A172 (cell line): ENCODE data around the gene CCT6B. TPM values are rescaled to one million over a fixed set of nuclear protein-coding genes. Genes with fewer than 3 reads are reported as not detected.
"Not testable (repeated sequence)": the region's sequence is repeated elsewhere in the genome, so short reads cannot be mapped to it uniquely, and the experiment has no call there.

Experiments
- DNase-seq: peaks from one replicate; pipeline ENCODE4 v3.0.0-alpha.2; 2015; ENCODE audit warnings: low spot score
- total RNA-seq: library from RNA; depleted of rRNA; stranded (reverse); fragments of >200 nt; shearing (Covaris generic); gene quantifications from 2 replicates; pipeline ENCODE4 v1.2.3, GENCODE V29; 2014; rRNA removed

Gene CCT6B, protein sequence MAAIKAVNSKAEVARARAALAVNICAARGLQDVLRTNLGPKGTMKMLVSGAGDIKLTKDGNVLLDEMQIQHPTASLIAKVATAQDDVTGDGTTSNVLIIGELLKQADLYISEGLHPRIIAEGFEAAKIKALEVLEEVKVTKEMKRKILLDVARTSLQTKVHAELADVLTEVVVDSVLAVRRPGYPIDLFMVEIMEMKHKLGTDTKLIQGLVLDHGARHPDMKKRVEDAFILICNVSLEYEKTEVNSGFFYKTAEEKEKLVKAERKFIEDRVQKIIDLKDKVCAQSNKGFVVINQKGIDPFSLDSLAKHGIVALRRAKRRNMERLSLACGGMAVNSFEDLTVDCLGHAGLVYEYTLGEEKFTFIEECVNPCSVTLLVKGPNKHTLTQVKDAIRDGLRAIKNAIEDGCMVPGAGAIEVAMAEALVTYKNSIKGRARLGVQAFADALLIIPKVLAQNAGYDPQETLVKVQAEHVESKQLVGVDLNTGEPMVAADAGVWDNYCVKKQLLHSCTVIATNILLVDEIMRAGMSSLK
- total RNA-seq: 4.5 and 5.0 TPM in 2 replicates

DNA sequence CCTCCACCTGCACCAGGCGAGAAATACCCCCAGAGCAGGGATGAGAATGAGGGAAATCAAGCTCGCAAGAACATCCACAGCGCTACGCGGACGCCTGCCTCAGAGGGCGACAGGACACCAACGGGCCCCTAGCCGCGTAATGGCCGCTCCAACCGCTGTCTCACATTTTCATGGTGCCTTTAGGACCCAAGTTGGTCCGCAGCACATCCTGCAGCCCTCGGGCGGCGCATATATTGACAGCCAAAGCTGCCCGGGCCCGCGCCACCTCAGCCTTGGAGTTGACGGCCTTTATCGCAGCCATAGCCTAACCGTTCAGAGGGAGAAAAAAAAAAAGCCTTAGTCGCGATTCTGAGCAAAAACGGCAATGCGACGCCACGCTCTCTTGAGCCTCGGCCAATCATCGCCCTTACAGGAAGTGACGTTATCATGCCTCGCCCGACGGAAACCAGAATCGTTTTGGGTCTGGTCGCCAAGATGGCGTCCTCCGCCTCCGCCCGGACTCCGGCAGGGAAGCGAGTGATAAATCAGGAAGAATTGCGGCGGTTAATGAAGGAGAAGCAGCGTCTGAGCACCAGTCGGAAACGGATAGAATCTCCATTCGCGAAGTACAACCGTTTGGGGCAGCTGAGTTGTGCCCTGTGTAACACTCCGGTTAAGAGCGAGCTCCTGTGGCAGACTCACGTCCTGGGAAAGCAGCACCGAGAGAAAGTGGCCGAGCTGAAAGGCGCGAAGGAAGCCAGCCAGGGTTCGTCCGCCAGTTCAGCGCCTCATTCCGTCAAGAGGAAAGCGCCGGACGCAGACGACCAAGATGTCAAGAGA lies at the start of gene CCT6B, which contains the start of gene ZNF830:
Gene CCT6B, minus strand, starts transcription at position 368 of the 819 bp plus-strand sequence. Its CDS starts 67 bp downstream, at position 301.
Gene ZNF830, plus strand, starts transcription at position 448 of the 819 bp plus-strand sequence. Its CDS starts 27 bp downstream, at position 475.
- DNase-seq: peak; percentile 92

DNA sequence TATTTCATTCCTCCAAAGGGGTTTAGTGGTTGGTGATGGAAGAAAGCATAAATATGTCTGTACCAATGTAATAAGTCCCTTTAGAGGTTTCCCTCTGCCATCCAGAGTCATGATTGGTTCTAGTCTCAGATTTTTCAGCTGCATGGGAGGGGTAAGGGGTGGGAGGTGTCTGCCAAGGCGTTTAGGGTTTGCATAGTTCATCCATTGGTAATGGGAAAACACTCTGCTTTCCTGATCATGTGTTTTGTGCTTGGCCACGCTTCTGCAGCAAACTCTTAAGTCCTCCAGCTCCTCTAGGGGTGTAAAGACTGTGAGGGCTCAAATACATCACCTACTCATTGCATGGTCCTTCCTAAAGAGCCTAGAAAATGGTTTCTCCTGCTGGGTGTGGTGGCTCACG lies 48.8 kb upstream of the CCT6B start:
- no peak for DNase-seq

DNA sequence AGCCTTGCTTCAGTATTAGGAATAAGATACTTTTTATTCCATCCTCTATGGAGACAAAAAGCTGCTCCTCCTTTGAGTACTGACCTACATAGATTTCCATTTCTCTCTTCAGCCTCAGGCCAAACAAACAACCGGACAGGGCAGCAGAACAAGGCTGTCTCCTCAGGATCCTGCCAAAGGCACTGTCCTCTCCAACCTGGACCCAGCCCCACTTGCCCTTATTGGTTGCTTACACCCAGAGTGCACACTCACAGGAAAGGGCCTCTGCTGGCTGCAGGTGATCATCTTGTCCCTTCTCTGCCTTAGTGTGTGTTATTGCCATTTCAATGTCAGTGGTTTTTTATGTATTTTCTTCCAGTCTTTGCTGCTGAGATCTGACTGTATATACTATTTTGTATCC lies 45.7 kb upstream of the CCT6B start:
- no peak for DNase-seq

DNA sequence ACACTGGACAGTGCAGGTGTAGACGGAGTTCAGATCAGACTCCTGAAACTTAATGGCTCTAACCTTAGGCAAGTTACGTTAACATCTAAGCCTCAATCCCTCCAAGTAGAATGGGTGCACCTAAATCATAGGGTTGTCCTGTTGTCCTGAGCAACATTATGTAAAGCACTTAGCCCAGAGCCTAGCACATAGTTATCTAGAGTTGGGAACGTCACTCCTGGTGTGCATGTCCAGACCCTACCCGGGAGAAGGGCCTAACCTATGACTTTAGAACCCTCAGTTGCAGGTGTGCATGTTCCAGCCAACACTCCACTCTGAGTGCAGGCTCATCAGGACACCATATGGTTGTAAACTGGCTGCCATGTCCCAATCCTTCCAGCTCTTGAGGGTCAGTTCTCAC lies 45.1 kb upstream of the CCT6B start:
- DNase-seq: no peak

DNA sequence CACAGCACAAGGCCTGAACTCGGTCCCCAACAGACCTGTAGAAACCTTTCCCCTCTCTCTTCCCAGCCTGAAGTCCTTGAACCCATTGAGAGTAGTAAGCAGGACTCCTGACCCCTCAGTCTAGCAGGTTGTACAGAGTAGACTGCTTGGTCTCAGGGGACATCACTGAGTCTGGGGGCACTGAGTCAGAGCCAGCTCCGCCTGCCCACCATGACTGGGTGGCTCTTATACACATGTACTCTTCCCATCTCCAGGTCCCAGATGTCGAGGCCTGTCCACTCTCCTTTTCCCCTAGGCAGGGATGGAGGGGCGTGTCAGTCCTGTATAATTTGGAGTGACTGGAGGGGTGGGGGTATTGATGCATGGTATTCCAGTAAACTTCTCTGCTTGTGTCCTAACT lies 42.5 kb upstream of the CCT6B start:
- no peak for DNase-seq

DNA sequence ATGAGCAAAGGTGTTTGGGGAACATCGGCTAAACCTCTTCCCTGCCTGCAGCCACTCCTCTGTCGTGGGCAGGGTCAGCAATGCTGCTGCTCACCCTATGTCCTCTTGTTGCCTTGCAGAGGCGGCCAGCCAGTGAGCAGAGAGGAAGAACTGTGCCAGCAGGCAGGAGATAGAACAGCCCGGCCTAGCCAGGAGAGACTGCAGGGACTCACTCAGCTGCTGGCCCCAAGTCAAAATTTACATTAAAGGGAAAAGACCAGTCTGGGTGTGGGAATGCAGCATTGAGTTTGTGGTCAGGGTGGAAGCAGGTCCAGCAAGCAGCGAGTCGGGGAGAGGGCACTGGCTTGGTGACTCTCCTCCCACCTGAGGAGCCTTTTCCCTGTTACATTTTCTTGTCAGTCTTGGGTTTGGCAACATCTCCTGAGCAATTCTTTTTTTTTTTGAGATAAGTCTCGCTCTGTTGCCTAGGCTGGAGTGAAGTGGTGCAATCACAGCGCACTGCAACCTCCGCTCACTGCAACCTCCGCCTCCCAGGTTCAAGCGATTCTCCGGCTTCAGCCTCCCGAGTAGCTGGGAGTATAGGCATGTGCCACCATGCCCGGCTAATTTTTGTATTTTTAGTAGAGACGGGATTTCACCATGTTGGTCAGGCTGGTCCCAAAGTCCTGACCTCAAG lies 41.8 kb upstream of the CCT6B start:
- DNase-seq: peak; percentile 69

DNA sequence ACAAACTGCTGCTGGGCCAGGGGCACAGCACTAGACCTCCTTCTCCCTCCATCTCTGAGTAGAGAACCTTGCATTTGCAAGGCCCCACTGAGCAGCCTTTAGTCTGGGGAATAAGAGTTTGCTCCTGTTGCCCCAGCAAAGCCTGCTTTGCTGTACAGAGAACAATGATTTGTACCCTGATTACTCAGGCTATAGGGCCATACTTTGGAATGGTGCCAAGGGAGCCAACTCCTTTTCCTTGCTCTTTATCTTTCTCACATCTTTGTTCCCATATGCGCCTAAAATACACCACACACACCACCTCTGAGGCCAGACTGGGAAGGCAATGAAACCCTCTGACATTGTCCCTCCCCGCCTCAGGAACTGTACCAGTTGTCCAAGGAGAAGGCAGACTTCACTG lies 40.3 kb upstream of the CCT6B start:
- no peak for DNase-seq

DNA sequence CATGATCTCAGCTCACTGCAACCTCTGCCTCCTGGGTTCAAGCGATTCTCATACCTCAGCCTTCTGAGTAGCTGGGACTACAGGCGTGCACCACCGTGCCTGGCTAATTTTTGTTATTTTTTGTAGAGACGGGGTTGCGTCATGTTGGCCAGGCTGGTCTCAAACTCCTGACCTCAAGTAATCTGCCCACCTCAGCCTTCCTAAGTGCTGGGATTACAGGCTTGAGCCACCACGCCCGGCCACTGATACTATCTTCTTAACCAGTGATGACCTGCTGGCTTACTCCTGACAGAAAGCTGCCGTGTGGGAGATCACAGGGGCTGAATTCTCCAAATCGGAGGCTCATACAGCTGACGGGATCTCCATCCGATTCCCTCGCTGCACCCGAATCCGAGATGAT lies 39.7 kb upstream of the CCT6B start:
- DNase-seq: not testable (repeated sequence)

DNA sequence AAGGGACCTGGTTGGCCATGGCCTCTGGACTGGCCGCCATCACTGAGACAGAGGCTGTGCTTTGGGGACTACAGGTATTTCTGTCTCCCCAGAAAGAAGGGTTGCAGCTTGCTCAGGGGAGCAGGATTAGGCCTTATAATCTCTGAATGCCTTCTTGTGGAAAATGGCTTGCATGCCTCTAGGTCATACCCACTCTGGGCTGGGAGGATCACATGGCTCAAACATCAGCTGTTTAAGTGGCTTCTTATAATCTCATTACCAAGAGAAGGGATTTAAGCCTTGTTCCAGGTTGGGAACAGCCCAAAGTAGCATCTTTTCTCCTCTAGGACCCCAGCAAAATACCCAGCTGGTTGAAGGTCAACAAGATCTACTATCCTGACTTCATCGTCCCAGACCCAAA lies 38.2 kb upstream of the CCT6B start:
- no peak for DNase-seq

DNA sequence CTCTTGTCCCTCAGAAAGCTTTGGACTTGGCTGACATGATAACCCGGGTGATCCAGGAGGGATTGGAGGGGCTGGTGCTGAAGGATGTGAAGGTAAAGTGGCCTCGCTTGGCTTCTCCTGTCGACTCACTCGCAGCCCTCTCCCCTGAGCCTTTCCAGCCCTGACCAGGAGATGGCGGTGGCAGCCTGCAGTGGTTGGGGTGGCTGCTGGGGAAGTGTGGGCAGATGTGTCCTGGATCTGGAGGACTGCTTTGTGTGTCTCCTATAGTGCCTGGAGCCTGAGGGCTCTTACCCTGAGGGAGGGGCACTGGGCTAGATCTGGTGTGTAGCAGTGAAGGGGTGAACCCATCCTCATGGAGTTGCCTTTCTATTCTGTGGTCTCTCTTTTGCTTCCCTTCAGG lies 36.9 kb upstream of the CCT6B start:
- peak; percentile 54 for DNase-seq

DNA sequence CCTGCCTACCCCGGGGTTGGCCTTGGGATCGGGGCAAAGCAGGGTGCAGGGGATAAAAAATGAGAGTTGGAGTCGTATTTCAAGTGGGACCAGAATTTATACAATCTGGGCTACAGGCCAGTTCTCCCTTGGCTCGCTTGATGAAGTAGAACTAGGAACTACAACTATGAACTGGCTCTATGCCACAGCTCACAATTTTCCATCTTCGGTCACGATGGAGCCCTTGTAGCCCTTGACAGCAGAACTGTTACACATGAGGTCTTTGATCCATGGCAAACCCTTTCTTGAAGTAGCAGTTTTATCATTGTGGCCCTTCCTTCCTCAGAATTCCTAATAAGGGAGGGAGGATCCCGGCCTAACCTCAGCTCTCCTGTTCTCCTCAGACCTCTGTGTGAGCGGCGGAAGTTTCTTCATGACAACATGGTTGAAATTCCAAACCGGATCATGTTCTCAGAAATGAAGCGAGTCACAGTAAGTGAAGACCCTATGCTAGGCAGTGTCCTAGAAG lies 36.1 kb upstream of the CCT6B start:
- no peak for DNase-seq

DNA sequence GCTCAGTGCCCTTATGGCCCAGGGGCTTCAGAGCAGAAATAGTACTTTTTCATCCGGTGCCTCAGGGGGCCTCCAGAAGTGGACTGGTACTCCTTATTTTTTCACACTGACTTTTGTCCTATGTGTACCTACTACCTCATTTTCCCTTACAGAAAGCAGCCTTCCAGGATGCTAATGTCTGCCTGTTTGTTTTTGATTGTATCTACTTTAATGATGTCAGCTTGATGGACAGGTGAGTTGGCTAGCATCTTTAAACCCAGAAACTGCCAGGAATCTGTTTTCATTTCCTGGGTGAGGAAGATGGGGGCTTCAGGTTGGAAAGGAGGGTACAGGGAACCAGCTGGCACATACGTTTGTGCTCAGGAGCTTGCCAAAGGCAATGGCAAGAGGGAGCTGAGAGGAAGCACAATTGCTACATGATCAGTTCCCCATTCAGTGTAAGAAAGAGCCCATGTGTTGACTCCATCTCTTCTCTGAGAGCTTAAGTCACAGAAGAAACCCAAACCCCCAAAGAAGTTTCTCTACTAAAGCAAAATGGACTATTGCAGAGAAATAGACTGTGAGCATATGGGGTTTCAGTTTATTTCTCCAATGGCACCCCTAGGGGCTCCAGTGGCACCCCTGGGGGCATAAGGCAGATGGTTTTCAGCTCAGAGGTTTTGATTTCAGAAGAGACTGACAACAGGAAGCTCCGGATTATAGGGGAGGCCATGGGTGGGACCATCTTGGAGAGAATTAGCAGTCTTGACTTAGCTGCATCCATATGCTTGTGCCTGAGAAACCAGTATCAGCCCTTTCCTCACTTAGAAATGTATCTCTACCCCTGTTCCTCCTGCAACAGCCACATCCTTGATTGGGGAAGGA lies 35.4 kb upstream of the CCT6B start:
- no peak for DNase-seq

DNA sequence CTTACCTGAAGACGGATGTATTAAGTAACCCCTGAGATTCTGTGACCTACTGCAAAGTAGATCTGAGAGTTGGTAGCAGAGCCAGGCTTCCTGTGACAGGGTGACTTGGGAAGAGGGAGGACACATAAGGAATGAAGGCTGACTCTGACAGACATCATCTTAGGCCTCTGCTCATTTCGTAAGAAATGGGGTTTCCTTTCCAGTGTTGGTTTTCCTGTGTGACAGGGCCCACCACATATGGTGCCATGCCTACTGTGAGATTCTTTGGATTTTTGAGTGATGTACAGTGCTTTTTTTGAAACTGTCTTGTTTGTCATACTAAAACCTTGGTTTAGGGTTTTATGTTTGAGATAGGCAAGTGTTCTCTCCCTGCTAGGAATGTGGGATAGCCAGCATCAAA lies 31.8 kb upstream of the CCT6B start:
- DNase-seq: no peak

DNA sequence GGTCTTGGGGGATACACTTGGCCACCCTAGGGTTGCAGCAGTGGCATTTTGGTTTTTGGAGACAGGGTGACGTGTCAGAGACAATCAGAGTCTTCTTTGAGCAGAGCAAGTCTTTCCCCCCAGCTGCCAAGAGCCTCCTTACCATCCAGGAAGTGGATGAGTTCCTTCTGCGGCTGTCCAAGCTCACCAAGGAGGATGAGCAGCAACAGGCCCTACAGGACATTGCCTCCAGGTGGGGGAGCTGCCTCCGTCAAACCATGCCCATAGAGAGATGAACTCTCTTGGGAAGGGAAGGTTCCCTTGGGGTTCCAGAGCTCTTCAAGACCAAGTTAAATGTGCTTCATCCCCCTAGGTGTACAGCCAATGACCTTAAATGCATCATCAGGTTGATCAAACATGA lies 30.3 kb upstream of the CCT6B start:
- DNase-seq: no peak

DNA sequence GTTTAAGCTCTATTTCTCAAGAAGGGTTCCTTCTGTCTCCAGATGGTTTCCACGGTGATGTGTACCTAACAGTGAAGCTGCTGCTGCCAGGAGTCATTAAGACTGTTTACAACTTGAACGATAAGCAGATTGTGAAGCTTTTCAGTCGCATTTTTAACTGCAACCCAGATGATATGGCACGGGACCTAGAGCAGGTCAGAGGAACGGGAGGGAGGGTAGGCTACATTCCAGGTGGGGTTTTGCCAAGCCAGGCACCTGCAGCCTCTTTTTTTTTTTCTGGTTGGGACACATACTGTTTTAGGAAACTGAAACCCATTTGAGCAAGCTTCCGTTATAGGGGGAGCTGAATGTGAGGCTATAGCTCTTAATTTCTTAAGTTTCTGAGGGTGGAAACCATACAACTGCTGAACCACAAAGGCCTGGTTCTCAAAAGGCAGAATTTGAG lies 29.7 kb upstream of the CCT6B start:
- no peak for DNase-seq

DNA sequence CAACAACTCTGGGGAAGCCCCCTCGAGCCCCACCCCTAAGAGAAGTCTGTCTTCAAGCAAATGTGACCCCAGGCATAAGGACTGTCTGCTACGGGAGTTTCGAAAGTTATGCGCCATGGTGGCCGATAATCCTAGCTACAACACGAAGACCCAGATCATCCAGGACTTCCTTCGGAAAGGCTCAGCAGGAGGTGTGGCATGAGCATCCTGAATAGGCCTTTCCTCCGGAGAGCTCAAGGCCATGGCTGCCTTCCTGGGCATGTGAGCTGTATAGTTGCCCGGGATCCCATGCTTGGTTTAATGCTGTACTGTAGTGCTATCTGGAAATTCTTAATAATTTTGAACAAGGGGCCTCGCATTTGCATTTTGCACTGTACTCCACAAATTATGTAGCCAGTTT lies 28.2 kb upstream of the CCT6B start:
- DNase-seq: no peak

DNA sequence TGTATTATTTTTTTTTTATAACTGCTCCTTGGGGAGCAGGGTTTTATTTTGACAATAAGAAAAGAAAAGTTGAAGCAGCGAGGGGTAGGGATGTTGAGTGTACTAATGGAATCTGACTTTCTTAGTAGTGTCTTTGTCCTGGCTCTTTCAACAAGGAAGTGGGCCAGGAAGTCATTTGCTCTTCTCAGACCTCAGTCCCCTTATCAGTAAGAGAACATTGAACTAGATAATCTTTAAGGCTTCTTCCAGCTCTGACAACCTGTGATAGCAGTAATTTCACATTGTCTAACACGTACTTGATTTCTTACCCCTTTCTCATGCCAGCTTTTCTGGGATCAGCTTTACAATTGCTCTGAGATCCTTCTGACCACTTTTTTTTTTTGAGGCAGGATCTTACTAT lies 27.4 kb upstream of the CCT6B start:
- no peak for DNase-seq

DNA sequence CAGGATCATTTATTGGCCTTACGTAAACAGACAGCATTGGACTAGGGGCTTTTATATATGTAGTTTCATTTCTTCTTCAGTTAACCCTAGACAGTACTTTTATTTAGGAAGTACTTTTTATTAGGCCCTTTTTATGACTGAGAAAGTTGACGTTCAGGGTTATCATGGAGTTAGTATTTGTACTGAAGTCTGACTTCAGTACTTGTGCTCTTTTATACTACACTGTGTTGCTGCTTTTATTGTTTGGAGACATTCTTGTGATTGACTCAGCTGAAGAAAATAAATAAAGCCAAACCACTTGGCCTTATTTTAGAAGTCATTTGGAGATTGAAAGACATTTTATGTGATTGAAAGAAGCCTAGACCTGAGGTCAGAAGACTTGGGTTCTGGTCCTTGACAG lies 26.0 kb upstream of the CCT6B start:
- no peak for DNase-seq

DNA sequence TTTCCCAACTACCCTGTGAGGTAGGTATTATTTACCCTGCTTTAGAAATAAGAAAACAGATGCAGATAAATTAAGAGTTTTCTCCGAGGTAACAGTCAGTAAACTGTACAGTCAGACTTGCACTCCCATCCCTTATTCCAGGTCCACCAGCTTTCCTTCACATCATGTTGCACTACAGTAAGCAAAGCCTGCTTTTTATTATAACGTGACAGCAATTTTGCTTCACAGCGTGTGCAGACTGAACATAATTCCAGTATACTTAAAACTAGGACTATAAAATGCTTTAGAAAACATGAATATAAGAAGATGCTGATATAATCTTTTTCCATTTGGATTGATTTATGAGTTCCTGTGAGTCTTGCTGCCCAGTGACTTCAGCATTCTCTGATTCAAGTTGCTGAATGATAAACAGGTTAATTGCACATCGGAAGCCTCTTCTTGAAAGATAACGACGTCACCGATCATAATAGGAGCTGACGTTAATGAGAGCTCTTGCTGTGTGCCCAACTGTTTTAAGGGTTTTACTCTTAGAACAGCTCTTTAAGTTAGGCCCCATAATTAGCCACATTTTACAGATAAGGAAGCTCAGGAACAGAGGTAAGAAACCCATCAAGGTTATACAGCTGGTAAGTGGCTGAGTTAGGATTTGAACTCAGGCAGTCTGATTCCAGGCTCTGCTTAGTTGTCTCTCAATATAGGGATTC lies 20.4 kb upstream of the CCT6B start:
- DNase-seq: peak; percentile 41
